Esophagus muscularis mucosa (tissue), 4 donors: ENCODE results near the gene CXCL3. TPM values are rescaled to one million over a fixed set of nuclear protein-coding genes. Genes with fewer than 3 reads are reported as not detected.

Experiments
- DNase-seq: peaks from one replicate; pipeline ENCODE4 v3.0.0-alpha.2; 2017; ENCODE audit errors: extremely low spot score
- H3K27ac ChIP-seq, 4 donors: fragments of 200-600 bp; sonication (generic); replicated peaks in 1 of 4; 1 replicate in 3 of 4; 2 replicates in 1 of 4; pipeline ENCODE4 v1.5.1; 2016 to 2019; ENCODE audit warnings: mild to moderate bottlenecking in 1 of 4
- H3K27me3 ChIP-seq, 4 donors: fragments of 200-600 bp; sonication (generic); one replicate each; pipeline versions ENCODE4 v1.5.1 to v1.6.0; 2016 to 2019
- H3K36me3 ChIP-seq, 4 donors: fragments of 200-600 bp; sonication (generic); one replicate each; pipeline ENCODE4 v1.5.1; 2016 to 2019
- H3K4me1 ChIP-seq, 4 donors: fragments of 200-600 bp; sonication (generic); one replicate each; pipeline ENCODE4 v1.5.1; 2016 to 2019
- H3K4me3 ChIP-seq, 4 donors: fragments of 200-600 bp; sonication (generic); 1 replicate in 2 of 4; 2 replicates in 2 of 4; pipeline ENCODE4 v1.5.1; 2016 to 2019; ENCODE audit warnings: mild to moderate bottlenecking in 4 of 4, moderate library complexity in 1 of 4
- H3K9me3 ChIP-seq, 4 donors: fragments of 200-600 bp; sonication (generic); 1 replicate in 3 of 4; 2 replicates in 1 of 4; pipeline ENCODE4 v1.5.1; 2016 to 2019
- CTCF ChIP-seq, 3 experiments: fragments of 200-600 bp in 2 of 3; fragments of 450-650 bp in 1 of 3; sonication (generic) in 2 of 3; IDR thresholded peaks; one replicate each; pipeline ENCODE4 v1.5.1; 2017 to 2019; ENCODE audit warnings: antibody characterized with exemption in 3 of 3, mild to moderate bottlenecking in 2 of 3, moderate library complexity in 1 of 3
- EP300 ChIP-seq: sonication (generic); formaldehyde crosslinking; IDR thresholded peaks from one replicate; pipeline ENCODE4 v1.6.1; 2017; ENCODE audit warnings: antibody characterized with exemption
- POLR2A ChIP-seq: fragments of 450-650 bp; IDR thresholded peaks from one replicate; pipeline ENCODE4 v1.6.1; 2017; ENCODE audit warnings: antibody characterized with exemption, moderate library complexity, mild to moderate bottlenecking, low read depth
- POLR2AphosphoS5 ChIP-seq, 2 donors: sonication (generic); formaldehyde crosslinking; IDR thresholded peaks; one replicate each; pipeline ENCODE4 v1.6.1; 2017; ENCODE audit warnings: antibody characterized with exemption in 2 of 2
- WGBS: methylation state at CpG from one replicate; pipeline ENCODE4 v1.1.5; 2018; 5-methylcytosine and 5-hydroxymethylcytosine counted together
- intact Hi-C: fragments of 100-400 bp; cut with DNase I; formaldehyde crosslinking; loops from one replicate; pipeline ENCODE4 v1.15.1; 2023
- total RNA-seq, 4 donors: library from RNA; depleted of rRNA; stranded (reverse); fragments of >200 nt; gene quantifications; one replicate each; pipeline versions ENCODE4 v1.1.0 to v1.2.1, GENCODE V29; 2016

The CXCL3 gene
- total RNA-seq, 4 donors from 2014 or later = 2.2 TPM; not detected in 3

GRCh38 chr4:74067586-74067985 lies 29.1 kb upstream of the CXCL3 start:
- intact Hi-C loops = no loop called here

GRCh38 chr4:74066232-74066631 lies 27.7 kb upstream of the CXCL3 start:
- H3K9me3 ChIP-seq = peaks cover 0 to 5% (median 1%) of the 10 kb centered on the region in 4 donors
- no peaks in the 10 kb centered on the region for H3K4me1 ChIP-seq
- 90% methylated on average over 2 of the region's 2 CpGs for WGBS
- no peaks in the 10 kb centered on the region for H3K27me3 ChIP-seq
- no peak overlapping the region for H3K4me3 ChIP-seq
- no peak overlapping the region for H3K27ac ChIP-seq
- intact Hi-C loops = no loop called here
- TF ChIP-seq POLR2AphosphoS5 (IDR thresholded peaks at IDR 0.05) = no peak
- no peak for TF ChIP-seq POLR2A
- TF ChIP-seq CTCF (IDR thresholded peaks at IDR 0.05) = no peak
- no peak for TF ChIP-seq EP300
- H3K36me3 ChIP-seq = no peaks in the 10 kb centered on the region
- no peak for DNase-seq

More at GRCh38 chr4:74067586-74067985, 29.1 kb upstream of the CXCL3 start:
- no peaks in the 10 kb centered on the region for H3K36me3 ChIP-seq
- DNase-seq = no peak
- no peak overlapping the region for H3K27ac ChIP-seq
- H3K4me3 ChIP-seq = no peak overlapping the region
- TF ChIP-seq CTCF (IDR thresholded peaks at IDR 0.05) = no peak
- TF ChIP-seq POLR2AphosphoS5 (IDR thresholded peaks at IDR 0.05) = no peak
- no peak for TF ChIP-seq EP300
- TF ChIP-seq POLR2A = no peak
- no peaks in the 10 kb centered on the region for H3K27me3 ChIP-seq
- no peaks in the 10 kb centered on the region for H3K9me3 ChIP-seq
- no peaks in the 10 kb centered on the region for H3K4me1 ChIP-seq

GRCh38 chr4:74065115-74065642 lies 26.7 kb upstream of the CXCL3 start:
- no peaks in the 10 kb centered on the region for H3K27me3 ChIP-seq
- H3K36me3 ChIP-seq = no peaks in the 10 kb centered on the region
- no peak overlapping the region for H3K27ac ChIP-seq
- H3K9me3 ChIP-seq = peaks cover 0 to 6% (median 2%) of the 10 kb centered on the region in 4 donors
- WGBS = 68% methylated on average over 6 of the region's 6 CpGs
- intact Hi-C loops = no loop called here
- TF ChIP-seq POLR2AphosphoS5 (IDR thresholded peaks at IDR 0.05) (no peak), EP300 (no peak), POLR2A (no peak), CTCF (IDR thresholded peaks at IDR 0.05) (no peak)
- H3K4me3 ChIP-seq = no peak overlapping the region
- DNase-seq = no peak
- H3K4me1 ChIP-seq = no peaks in the 10 kb centered on the region

GRCh38 chr4:74063859-74064258 lies 25.4 kb upstream of the CXCL3 start:
- intact Hi-C loops = no loop called here
- Histone ChIP-seq H3K4me1 (no peaks in the 10 kb centered on the region), H3K9me3 (peaks cover 0 to 6% (median 2%) of the 10 kb centered on the region in 4 donors), H3K27ac (no peak overlapping the region), H3K4me3 (no peak overlapping the region), H3K36me3 (no peaks in the 10 kb centered on the region), H3K27me3 (no peaks in the 10 kb centered on the region)
- TF ChIP-seq CTCF (IDR thresholded peaks at IDR 0.05) (no peak), EP300 (no peak), POLR2A (no peak)
- WGBS = 44% methylated on average over 1 of the region's 1 CpG
- DNase-seq = no peak

GRCh38 chr4:74062953-74063352 lies 24.5 kb upstream of the CXCL3 start:
- H3K27me3 ChIP-seq = no peaks in the 10 kb centered on the region
- no peak for DNase-seq
- H3K27ac ChIP-seq = no peak overlapping the region
- intact Hi-C loops = no loop called here
- no peak overlapping the region for H3K4me3 ChIP-seq
- H3K4me1 ChIP-seq = no peaks in the 10 kb centered on the region
- TF ChIP-seq POLR2A (no peak), EP300 (no peak), POLR2AphosphoS5 (IDR thresholded peaks at IDR 0.05) (no peak), CTCF (IDR thresholded peaks at IDR 0.05) (no peak)
- H3K9me3 ChIP-seq = peaks cover 0 to 6% (median 2%) of the 10 kb centered on the region in 4 donors
- H3K36me3 ChIP-seq = no peaks in the 10 kb centered on the region
